H1 (cell line): ENCODE measurements around the gene KLHL26. TPM values are rescaled to one million over a fixed set of nuclear protein-coding genes. Genes with fewer than 3 reads are reported as not detected.

Experiments used
- CTCF ChIA-PET: fragments of 300-600 bp; sonication (Branson Sonifier 250); formaldehyde crosslinking; loops from one replicate; lab custom pipeline; 2021; ENCODE audit not compliant: partially characterized antibody; lab: Charles Lee
- POLR2A ChIA-PET: fragments of 300-600 bp; sonication (Branson Sonifier 250); formaldehyde crosslinking; loops from one replicate; lab custom pipeline; 2021; ENCODE audit warnings: inconsistent platforms; ENCODE audit not compliant: partially characterized antibody; lab: Charles Lee
- DNase-seq, 2 experiments: peaks; one replicate each; pipeline versions ENCODE4 v3.0.0 to v3.0.0-alpha.2; 2010 to 2022; ENCODE audit warnings: low spot score in 2 of 2, low read depth in 1 of 2, mixed read lengths in 1 of 2
- FAIRE-seq: peaks from 2 replicates; lab custom pipeline; 2011; peaks lifted over from hg19 to GRCh38; lab: Jason Lieb, UNC
- H2AFZ ChIP-seq: 2 replicates; pipeline ENCODE4 v1.8.1; 2012; ENCODE audit warnings: low read length, inconsistent platforms
- H2AK5ac ChIP-seq: 2 replicates; pipeline ENCODE4 v1.6.1; 2013; ENCODE audit warnings: low read depth, low read length
- H2BK120ac ChIP-seq: replicated peaks from 2 replicates; pipeline ENCODE3; 2013; ENCODE audit warnings: low read depth, low read length, inconsistent platforms
- H2BK12ac ChIP-seq: 2 replicates; pipeline ENCODE4 v1.6.1; 2013; ENCODE audit warnings: low read depth, low read length
- H2BK15ac ChIP-seq: 2 replicates; pipeline ENCODE4 v1.6.1; 2013; ENCODE audit warnings: low read length
- H2BK20ac ChIP-seq: 2 replicates; pipeline ENCODE4 v1.6.1; 2013; ENCODE audit warnings: low read length
- H2BK5ac ChIP-seq: 2 replicates; pipeline ENCODE4 v1.6.1; 2013; ENCODE audit warnings: low read depth, low read length
- H3K14ac ChIP-seq: 2 replicates; pipeline ENCODE4 v1.6.1; 2013; ENCODE audit warnings: inconsistent platforms; ENCODE audit not compliant: insufficient read length
- H3K18ac ChIP-seq: 2 replicates; pipeline ENCODE4 v1.6.1; 2013; ENCODE audit warnings: low read length; ENCODE audit errors: extremely low read depth
- H3K23ac ChIP-seq: 2 replicates; pipeline ENCODE4 v1.6.1; 2013; ENCODE audit warnings: inconsistent platforms; ENCODE audit not compliant: insufficient read length
- H3K23me2 ChIP-seq: 2 replicates; pipeline ENCODE4 v1.6.1; 2013; ENCODE audit warnings: low read depth, low read length
- H3K27ac ChIP-seq: 2 replicates; pipeline ENCODE4 v1.6.1; 2011; ENCODE audit warnings: low read depth, low read length, inconsistent platforms
- H3K27me3 ChIP-seq, 4 experiments: replicated peaks in 1 of 4; 1 replicate in 1 of 4; 2 replicates in 3 of 4; pipeline versions ENCODE4 v1.6.1 to v1.8.1; 2011 to 2013; ENCODE audit warnings: low read length in 3 of 4, mild to moderate bottlenecking in 3 of 4, inconsistent platforms in 2 of 4, mixed read lengths in 2 of 4, moderate library complexity in 1 of 4; ENCODE audit not compliant: control insufficient read depth in 3 of 4, insufficient read depth in 3 of 4; ENCODE audit errors: extremely low read depth in 1 of 4
- H3K36me3 ChIP-seq, 4 experiments: 2 replicates each; pipeline versions ENCODE4 v1.6.1 to v1.8.1; 2011 to 2013; ENCODE audit warnings: mild to moderate bottlenecking in 4 of 4, low read length in 3 of 4, moderate library complexity in 2 of 4, control low read depth in 1 of 4, inconsistent platforms in 1 of 4; ENCODE audit not compliant: insufficient read depth in 4 of 4, control insufficient read depth in 2 of 4
- H3K4ac ChIP-seq: replicated peaks from 2 replicates; pipeline ENCODE3; 2013; ENCODE audit warnings: low read length, low read depth, mixed read lengths, inconsistent platforms; ENCODE audit not compliant: insufficient read length
- H3K4me1 ChIP-seq, 4 experiments: replicated peaks in 1 of 4; 1 replicate in 1 of 4; 2 replicates in 3 of 4; pipeline versions ENCODE4 v1.6.1 to v1.8.1; 2011 to 2013; ENCODE audit warnings: low read length in 3 of 4, inconsistent platforms in 2 of 4, mixed read lengths in 1 of 4; ENCODE audit not compliant: insufficient read depth in 4 of 4, control insufficient read depth in 3 of 4
- H3K4me2 ChIP-seq, 2 experiments: 2 replicates each; pipeline versions ENCODE4 v1.6.1 to v1.8.1; 2011 to 2013; ENCODE audit warnings: low read depth in 2 of 2, low read length in 2 of 2, control low read depth in 1 of 2, inconsistent platforms in 1 of 2, mild to moderate bottlenecking in 1 of 2; ENCODE audit not compliant: insufficient read depth in 1 of 2
- H3K4me3 ChIP-seq, 4 experiments: fragments of 200-600, 300-600 bp in 1 of 4; sonication (generic), shearing (Covaris generic), sonication (Bioruptor Twin) in 1 of 4; 2 replicates each; pipeline versions ENCODE4 v1.5.1 to v1.8.1; 2011 to 2016; ENCODE audit warnings: low read length in 4 of 4, low read depth in 3 of 4, control low read depth in 2 of 4, inconsistent platforms in 2 of 4, mild to moderate bottlenecking in 2 of 4, mixed read lengths in 1 of 4, moderate library complexity in 1 of 4; ENCODE audit not compliant: insufficient read depth in 2 of 4; ENCODE audit errors: extremely low read depth in 1 of 4
- H3K56ac ChIP-seq: replicated peaks from 2 replicates; pipeline ENCODE3; 2013; ENCODE audit warnings: low read depth, mild to moderate bottlenecking, mixed read lengths, low read length, inconsistent platforms; ENCODE audit not compliant: insufficient read length
- H3K79me1 ChIP-seq: 2 replicates; pipeline ENCODE4 v1.6.1; 2013; ENCODE audit warnings: low read depth, low read length, control low read depth
- H3K79me2 ChIP-seq, 2 experiments: 2 replicates each; pipeline versions ENCODE4 v1.6.1 to v1.8.1; 2012 to 2013; ENCODE audit warnings: low read length in 2 of 2, mild to moderate bottlenecking in 2 of 2, inconsistent platforms in 1 of 2; ENCODE audit not compliant: insufficient read depth in 2 of 2, control insufficient read depth in 1 of 2
- H3K9ac ChIP-seq, 4 experiments: replicated peaks in 1 of 4; 1 replicate in 1 of 4; 2 replicates in 3 of 4; pipeline versions ENCODE4 v1.6.1 to v1.8.1; 2011 to 2013; ENCODE audit warnings: low read depth in 3 of 4, low read length in 3 of 4, control low read depth in 2 of 4, mild to moderate bottlenecking in 2 of 4, moderate library complexity in 2 of 4, inconsistent platforms in 1 of 4; ENCODE audit errors: extremely low read depth in 1 of 4
- H3K9me3 ChIP-seq, 2 experiments: 2 replicates each; pipeline versions ENCODE4 v1.6.1 to v1.8.1; 2012 to 2013; ENCODE audit warnings: mild to moderate bottlenecking in 2 of 2, moderate library complexity in 2 of 2, control low read depth in 1 of 2, inconsistent platforms in 1 of 2, low read depth in 1 of 2, low read length in 1 of 2, mixed read lengths in 1 of 2; ENCODE audit not compliant: insufficient read depth in 2 of 2
- H4K20me1 ChIP-seq, 2 experiments: replicated peaks in 1 of 2; 2 replicates each; pipeline versions ENCODE3 to v1.8.1; 2011 to 2013; ENCODE audit warnings: inconsistent platforms in 2 of 2, low read length in 2 of 2, mild to moderate bottlenecking in 1 of 2; ENCODE audit not compliant: insufficient read depth in 2 of 2, control insufficient read depth in 1 of 2
- H4K5ac ChIP-seq: 2 replicates; pipeline ENCODE4 v1.6.1; 2013; ENCODE audit warnings: low read length, low read depth, mixed read lengths, inconsistent platforms; ENCODE audit not compliant: insufficient read length
- H4K8ac ChIP-seq: 2 replicates; pipeline ENCODE4 v1.8.0; 2013; ENCODE audit warnings: mild to moderate bottlenecking, moderate library complexity, low read length, inconsistent platforms; ENCODE audit not compliant: insufficient read depth; ENCODE audit errors: extremely low read depth
- H4K91ac ChIP-seq: replicated peaks from 2 replicates; pipeline ENCODE3; 2013; ENCODE audit warnings: low read length, mixed read lengths, inconsistent platforms; ENCODE audit not compliant: insufficient read length
- CEBPB ChIP-seq: IDR thresholded peaks from 2 replicates; pipeline ENCODE4 v1.6.1; 2012; ENCODE audit warnings: low read depth, low read length
- CTCF ChIP-seq, 3 experiments: IDR thresholded peaks; 1 replicate in 2 of 3; 2 replicates in 1 of 3; pipeline versions ENCODE4 v1.5.1 to v1.6.1; 2011; ENCODE audit warnings: low read length in 3 of 3, mild to moderate bottlenecking in 3 of 3, inconsistent platforms in 2 of 3, low read depth in 1 of 3, moderate library complexity in 1 of 3; ENCODE audit not compliant: insufficient read depth in 1 of 3; ENCODE audit errors: control extremely low read depth in 1 of 3
- GTF2F1 ChIP-seq: IDR thresholded peaks from 2 replicates; pipeline ENCODE4 v1.6.1; 2012; ENCODE audit warnings: low read depth, low read length, improper control_type of control experiment, borderline replicate concordance
- HDAC6 ChIP-seq: IDR thresholded peaks from one replicate; pipeline ENCODE4 v1.7.1; 2012; ENCODE audit warnings: low read depth, mild to moderate bottlenecking, inconsistent platforms, low read length, moderate library complexity
- MAFK ChIP-seq: IDR thresholded peaks from 2 replicates; pipeline ENCODE4 v1.6.1; 2012; ENCODE audit warnings: low read depth, mild to moderate bottlenecking, improper control_type of control experiment, low read length
- WGBS, 2 experiments: shearing (Covaris generic) in 1 of 2; methylation state at CpG; one replicate each; pipeline versions ENCODE4 v1.1.6 to v1.1.7; 2013 to 2015; ENCODE audit warnings: low lambda C conversion rate in 2 of 2, mixed read lengths in 2 of 2, inconsistent platforms in 1 of 2, low coverage in 1 of 2, missing lambda C conversion rate in 1 of 2; ENCODE audit not compliant: insufficient replicate concordance in 2 of 2, insufficient coverage in 1 of 2, insufficient read length in 1 of 2; ENCODE audit errors: extremely low coverage in 1 of 2, missing lambda C conversion rate in 1 of 2; 5-methylcytosine and 5-hydroxymethylcytosine counted together
- polyA plus RNA-seq, 7 experiments: library from polyadenylated mRNA; depleted of rRNA in 3 of 7; stranded (reverse) in 5 of 7; unstranded in 2 of 7; fragments of >200 nt in 5 of 7; fragments of 200-250 nt in 2 of 7; gene quantifications; 1 replicate in 5 of 7; 2 replicates in 1 of 7; 4 replicates in 1 of 7; pipeline versions ENCODE4 v1.2.1 to v1.2.3, GENCODE V29; 2011 to 2013; ENCODE audit warnings: missing spikeins in 2 of 7, mixed read lengths in 2 of 7
- total RNA-seq: library from RNA; stranded (reverse); fragmentation: NEBNext Ultra II Directional; extraction: Animal tissue kit (Norgen Biotek cat#: 25700); gene quantifications from 2 replicates; pipeline ENCODE4 v1.2.1, GENCODE V29; 2021

Gene KLHL26
- total and polyA plus RNA-seq, 2 of the 8 experiments (the other 6 are each of a cell fraction or from before 2014, with no cell fraction given) = 2.2 to 8.8 TPM

GRCh38 chr19:18629166-18630088 is 7.4 kb upstream of the KLHL26 start:
- no peak overlapping the region for H3K9ac ChIP-seq
- no peaks in the 10 kb centered on the region for H3K36me3 ChIP-seq
- H3K4me2 ChIP-seq = no peak overlapping the region
- 89% methylated on average over 15 of the region's 15 CpGs; no CpG with 5 or more reads in 1 of the 2 experiments for WGBS, 2 experiments
- H3K9me3 ChIP-seq = no peaks in the 10 kb centered on the region
- H2BK12ac ChIP-seq = no peak overlapping the region
- H4K8ac ChIP-seq = no peak overlapping the region
- no peak overlapping the region for H2BK120ac ChIP-seq
- H3K27ac ChIP-seq = no peak overlapping the region
- peak overlapping the region; percentile 43; the same call in 1 of the 2 replicates for H2BK20ac ChIP-seq
- no peaks in the 10 kb centered on the region; a peak in 2 of 7 replicates for H3K27me3 ChIP-seq
- H3K4me1 ChIP-seq = no peaks in the 10 kb centered on the region; a peak in 1 of 7 replicates
- H4K5ac ChIP-seq = no peak overlapping the region
- no peaks in the 10 kb centered on the region for H3K23me2 ChIP-seq
- no peak overlapping the region for H3K18ac ChIP-seq
- H4K91ac ChIP-seq = no peak overlapping the region
- no peak overlapping the region for H3K4ac ChIP-seq
- H2BK5ac ChIP-seq = no peak overlapping the region
- no peaks in the 10 kb centered on the region for H4K20me1 ChIP-seq
- FAIRE-seq (no peak), DNase-seq (no peak)
- no peaks in the 10 kb centered on the region for H3K79me1 ChIP-seq
- no peak overlapping the region for H3K14ac ChIP-seq
- H2BK15ac ChIP-seq = 0 out of 2 replicates have a peak overlapping the region, but pooled peaks have one; percentile 12
- CTCF ChIA-PET = interaction anchor here (0.8 to 1.9 kb wide), 14 partner anchors 9 to 160 kb away, joined by 3 to 7 read pairs (median 4); partner anchors contain the start of gene TMEM59L
- no peak overlapping the region for H3K4me3 ChIP-seq
- no peak overlapping the region for H2AK5ac ChIP-seq
- POLR2A ChIA-PET = interaction anchor here (1.1 to 1.2 kb wide), 2 partner anchors 40 to 53 kb away, joined by 3 to 5 read pairs; partner anchors contain the start of gene REX1BD
- H3K79me2 ChIP-seq = no peaks in the 10 kb centered on the region
- TF ChIP-seq HDAC6 (no peak), GTF2F1 (no peak), MAFK (no peak), CEBPB (0 out of 2 replicates have a peak, but pooled peaks have one; percentile 27), CTCF (IDR thresholded peaks at IDR 0.05; ENCODE audit: control extremely low read depth in 1 of 3, insufficient read depth in 1 of 3, low read depth in 1 of 3, low read length in 3 of 3) (no peak)
- TF ChIP-seq, all 59 proteins: peak for 1
- no peak overlapping the region for H2AFZ ChIP-seq
- no peak overlapping the region for H3K23ac ChIP-seq
- H3K56ac ChIP-seq = no peak overlapping the region
